Measurements from ENCODE around the gene TNS3. TPM values are rescaled to one million over a fixed set of nuclear protein-coding genes. Genes with fewer than 3 reads are reported as not detected.

The TNS3 gene
- total RNA-seq, 1 donor from 2014 or later = 452 TPM

- Mint-ChIP-seq H3K27me3 (ENCODE audit: low read depth) (no peaks in the 10 kb centered on the region), H3K4me1 (peaks cover 20% of the 10 kb centered on the region), H3K27ac (peak overlapping the region; percentile 51), H3K36me3 (peaks cover 23% of the 10 kb centered on the region), H3K4me3 (no peak overlapping the region), H3K9me3 (peaks cover 10% of the 10 kb centered on the region)
- no peak for TF ChIP-seq CTCF (IDR thresholded peaks at IDR 0.05; ENCODE audit: unreplicated experiment)
- no peak for DNase-seq (ENCODE audit: low spot score in 2 of 2, unreplicated experiment in 2 of 2)
These were observed 116.7 kb downstream of the TNS3 start for GRCh38 chr7:47465191-47465590.

- H3K9me3 Mint-ChIP-seq = peaks cover 8% of the 10 kb centered on the region
- H3K27me3 Mint-ChIP-seq (ENCODE audit: low read depth) = no peaks in the 10 kb centered on the region
- H3K4me3 Mint-ChIP-seq = no peak overlapping the region
- peaks cover 20% of the 10 kb centered on the region for H3K4me1 Mint-ChIP-seq
- peaks cover 18% of the 10 kb centered on the region for H3K36me3 Mint-ChIP-seq
- no peak for TF ChIP-seq CTCF (IDR thresholded peaks at IDR 0.05; ENCODE audit: unreplicated experiment)
- DNase-seq (ENCODE audit: low spot score in 2 of 2, unreplicated experiment in 2 of 2) = no peak
- H3K27ac Mint-ChIP-seq = no peak overlapping the region
These were observed 117.6 kb downstream of the TNS3 start for GRCh38 chr7:47464266-47464665.

GRCh38 chr7:47461746-47462145 is 120.2 kb downstream of the TNS3 start:
- H3K27me3 Mint-ChIP-seq (ENCODE audit: low read depth) = no peaks in the 10 kb centered on the region
- peaks cover 27% of the 10 kb centered on the region for H3K4me1 Mint-ChIP-seq
- no peak overlapping the region for H3K4me3 Mint-ChIP-seq
- no peaks in the 10 kb centered on the region for H3K9me3 Mint-ChIP-seq
- peak overlapping the region; percentile 70 for H3K27ac Mint-ChIP-seq
- H3K36me3 Mint-ChIP-seq = peaks cover 3% of the 10 kb centered on the region
- DNase-seq (ENCODE audit: low spot score in 2 of 2, unreplicated experiment in 2 of 2) = no peak
- TF ChIP-seq CTCF (IDR thresholded peaks at IDR 0.05; ENCODE audit: unreplicated experiment) = no peak

GRCh38 chr7:47461161-47461560 is 120.8 kb downstream of the TNS3 start:
- Mint-ChIP-seq H3K9me3 (no peaks in the 10 kb centered on the region), H3K4me3 (no peak overlapping the region), H3K27ac (peak overlapping the region; percentile 70), H3K36me3 (no peaks in the 10 kb centered on the region), H3K27me3 (ENCODE audit: low read depth) (no peaks in the 10 kb centered on the region), H3K4me1 (peaks cover 27% of the 10 kb centered on the region)
- DNase-seq (ENCODE audit: low spot score in 2 of 2, unreplicated experiment in 2 of 2) = no peak
- TF ChIP-seq CTCF (IDR thresholded peaks at IDR 0.05; ENCODE audit: unreplicated experiment) = no peak

- Mint-ChIP-seq H3K36me3 (no peaks in the 10 kb centered on the region), H3K4me3 (no peak overlapping the region), H3K27me3 (ENCODE audit: low read depth) (no peaks in the 10 kb centered on the region), H3K27ac (peak overlapping the region; percentile 70), H3K4me1 (peaks cover 34% of the 10 kb centered on the region), H3K9me3 (no peaks in the 10 kb centered on the region)
- no peak for TF ChIP-seq CTCF (IDR thresholded peaks at IDR 0.05; ENCODE audit: unreplicated experiment)
- DNase-seq (ENCODE audit: low spot score in 2 of 2, unreplicated experiment in 2 of 2) = no peak
These were observed 121.5 kb downstream of the TNS3 start for GRCh38 chr7:47460251-47460989.

Data from mesothelial cell of epicardium (in vitro differentiated cells).